WERI-Rb-1 (cell line): ENCODE data around the gene TSPAN2.
"Not testable (repeated sequence)": the region's sequence is repeated elsewhere in the genome, so short reads cannot be mapped to it uniquely, and the experiment has no call there.

Source experiments
- DNase-seq: peaks from one replicate; pipeline ENCODE4 v3.0.0-alpha.2; 2020
- H3K27ac ChIP-seq: fragments of 250-450 bp; sonication (Bioruptor Pico); 2 replicates; pipeline ENCODE4 v1.5.1; 2020; ENCODE audit warnings: mild to moderate bottlenecking, moderate library complexity
- H3K27me3 ChIP-seq: fragments of 250-450 bp; sonication (Bioruptor Pico); 2 replicates; pipeline ENCODE4 v1.5.1; 2021; ENCODE audit warnings: mild to moderate bottlenecking, low read depth, moderate library complexity; ENCODE audit not compliant: insufficient read depth, severe bottlenecking
- H3K36me3 ChIP-seq: fragments of 250-450 bp; sonication (Bioruptor Pico); 2 replicates; pipeline ENCODE4 v1.5.1; 2020; ENCODE audit warnings: mild to moderate bottlenecking, moderate library complexity
- H3K4me3 ChIP-seq: 2 replicates; pipeline ENCODE4 v1.5.1; 2011; ENCODE audit warnings: low read depth, mild to moderate bottlenecking, control low read depth, low read length
- H3K9me3 ChIP-seq: fragments of 250-450 bp; sonication (Bioruptor Pico); 2 replicates; pipeline ENCODE4 v1.5.1; 2021; ENCODE audit warnings: mild to moderate bottlenecking, moderate library complexity; ENCODE audit not compliant: severe bottlenecking
- TF ChIP-seq, protein P1 (sequence below): IDR thresholded peaks from 2 replicates; pipeline ENCODE4 v1.5.1; 2011; ENCODE audit warnings: low read depth, mild to moderate bottlenecking, control low read depth, inconsistent platforms, low read length

Gene TSPAN2

DNA sequence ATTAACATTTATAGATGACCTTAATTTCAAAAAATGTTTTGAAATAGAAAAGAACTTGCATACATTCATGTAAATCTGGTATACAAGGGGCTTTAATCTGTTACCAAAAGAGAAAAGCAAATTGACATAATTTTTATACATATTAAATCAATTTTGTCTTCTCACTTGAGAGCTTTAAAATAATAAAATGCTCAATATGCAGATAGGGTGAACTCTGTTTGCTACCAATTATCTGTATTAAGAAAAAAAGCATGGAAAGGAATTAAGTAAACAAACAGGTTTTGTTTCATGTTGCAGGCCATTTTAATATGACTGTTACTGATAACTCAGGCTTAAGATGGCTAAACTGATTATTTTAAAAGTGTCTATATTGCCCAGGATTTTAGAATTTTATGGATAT is 65.7 kb downstream of the TSPAN2 start:
- no peak overlapping the region for H3K27ac ChIP-seq
- H3K36me3 ChIP-seq = no peaks in the 10 kb centered on the region
- no peaks in the 10 kb centered on the region for H3K9me3 ChIP-seq
- DNase-seq = no peak
- H3K27me3 ChIP-seq = no peaks in the 10 kb centered on the region
- TF ChIP-seq, protein P1, sequence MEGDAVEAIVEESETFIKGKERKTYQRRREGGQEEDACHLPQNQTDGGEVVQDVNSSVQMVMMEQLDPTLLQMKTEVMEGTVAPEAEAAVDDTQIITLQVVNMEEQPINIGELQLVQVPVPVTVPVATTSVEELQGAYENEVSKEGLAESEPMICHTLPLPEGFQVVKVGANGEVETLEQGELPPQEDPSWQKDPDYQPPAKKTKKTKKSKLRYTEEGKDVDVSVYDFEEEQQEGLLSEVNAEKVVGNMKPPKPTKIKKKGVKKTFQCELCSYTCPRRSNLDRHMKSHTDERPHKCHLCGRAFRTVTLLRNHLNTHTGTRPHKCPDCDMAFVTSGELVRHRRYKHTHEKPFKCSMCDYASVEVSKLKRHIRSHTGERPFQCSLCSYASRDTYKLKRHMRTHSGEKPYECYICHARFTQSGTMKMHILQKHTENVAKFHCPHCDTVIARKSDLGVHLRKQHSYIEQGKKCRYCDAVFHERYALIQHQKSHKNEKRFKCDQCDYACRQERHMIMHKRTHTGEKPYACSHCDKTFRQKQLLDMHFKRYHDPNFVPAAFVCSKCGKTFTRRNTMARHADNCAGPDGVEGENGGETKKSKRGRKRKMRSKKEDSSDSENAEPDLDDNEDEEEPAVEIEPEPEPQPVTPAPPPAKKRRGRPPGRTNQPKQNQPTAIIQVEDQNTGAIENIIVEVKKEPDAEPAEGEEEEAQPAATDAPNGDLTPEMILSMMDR = no peak
- no peak overlapping the region for H3K4me3 ChIP-seq

DNA sequence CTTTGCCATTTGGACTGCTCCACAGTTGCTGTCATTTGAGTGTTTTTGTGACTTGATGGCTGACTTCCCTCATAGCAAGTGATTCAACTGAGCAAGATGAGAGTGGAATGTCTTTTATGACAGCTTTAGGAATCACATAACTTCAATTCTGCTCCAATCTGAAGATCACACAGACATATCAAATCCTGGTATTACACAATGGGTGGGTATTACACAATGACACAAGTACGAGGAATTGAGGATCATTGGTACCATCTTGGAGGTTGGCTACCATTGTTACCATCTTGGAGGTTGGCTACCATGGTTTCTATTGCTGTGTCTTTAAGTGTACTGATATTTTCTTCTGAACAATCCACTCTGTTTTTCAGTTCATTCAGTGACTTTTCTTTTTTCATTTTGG is 68.2 kb downstream of the TSPAN2 start:
- Histone ChIP-seq H3K4me3 (no peak overlapping the region), H3K27ac (no peak overlapping the region), H3K27me3 (no peaks in the 10 kb centered on the region), H3K36me3 (no peaks in the 10 kb centered on the region), H3K9me3 (no peaks in the 10 kb centered on the region)
- no peak for DNase-seq
- TF ChIP-seq, protein P1 = no peak

DNA sequence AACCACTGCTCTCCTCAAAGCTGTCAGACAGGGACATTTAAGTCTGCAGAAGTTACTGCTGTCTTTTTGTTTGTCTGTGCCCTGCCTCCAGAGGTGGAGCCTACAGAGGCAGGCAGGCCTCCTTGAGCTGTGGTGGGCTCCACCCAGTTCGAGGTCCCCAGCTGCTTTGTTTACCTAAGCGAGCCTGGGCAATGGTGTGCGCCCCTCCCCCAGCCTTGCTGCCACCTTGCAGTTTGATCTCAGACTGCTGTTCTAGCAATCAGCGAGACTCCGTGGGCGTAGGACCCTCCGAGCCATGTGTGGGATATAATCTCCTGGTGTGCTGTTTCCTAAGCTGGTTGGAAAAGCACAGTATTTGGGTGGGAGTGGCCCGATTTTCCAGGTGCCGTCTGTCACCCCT is 69.8 kb downstream of the TSPAN2 start:
- not testable (repeated sequence) for H3K36me3 ChIP-seq, H3K4me3 ChIP-seq, DNase-seq, H3K27me3 ChIP-seq, H3K9me3 ChIP-seq, H3K27ac ChIP-seq

DNA sequence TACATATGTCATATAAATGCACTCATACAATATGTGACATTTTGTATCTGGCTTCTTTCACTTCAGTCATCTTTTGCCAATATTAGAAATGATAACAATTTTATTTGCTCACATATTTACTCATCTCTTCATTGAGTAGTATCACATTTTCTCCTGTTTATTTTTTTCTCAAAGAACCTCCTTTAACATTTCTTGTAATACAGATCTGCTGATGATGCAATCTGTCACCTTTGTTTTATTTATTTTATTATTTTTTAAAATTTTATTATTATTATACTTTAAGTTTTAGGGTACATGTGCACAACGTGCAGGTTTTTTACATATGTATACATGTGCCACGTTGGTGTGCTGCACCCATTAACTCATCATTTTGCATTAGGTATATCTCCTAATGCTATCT is 75.5 kb downstream of the TSPAN2 start:
- no peak for DNase-seq
- Histone ChIP-seq H3K27me3 (no peaks in the 10 kb centered on the region), H3K36me3 (no peaks in the 10 kb centered on the region), H3K4me3 (no peak overlapping the region), H3K27ac (no peak overlapping the region), H3K9me3 (no peaks in the 10 kb centered on the region)
- TF ChIP-seq, protein P1 = no peak

DNA sequence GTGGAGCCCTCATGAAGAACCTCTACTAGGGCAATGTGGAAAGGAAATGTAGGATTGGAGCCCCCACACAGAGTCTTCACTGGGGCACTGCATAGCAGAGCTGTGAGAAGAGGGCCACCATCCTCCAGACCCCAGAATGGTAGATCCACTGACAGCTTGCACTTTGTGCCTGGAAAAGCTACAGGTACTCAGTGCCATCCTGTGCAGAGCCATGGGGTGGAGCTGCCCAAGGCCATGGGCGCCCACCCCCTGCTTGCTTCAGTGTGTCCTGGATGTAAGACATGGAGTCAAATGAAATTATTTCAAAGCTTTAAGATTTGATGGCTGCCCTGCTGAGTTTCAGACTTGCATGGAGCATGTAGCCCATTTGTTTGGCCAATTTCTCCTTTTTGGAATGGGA is 76.9 kb downstream of the TSPAN2 start:
- Histone ChIP-seq H3K27ac (no peak overlapping the region), H3K4me3 (no peak overlapping the region), H3K36me3 (no peaks in the 10 kb centered on the region), H3K9me3 (no peaks in the 10 kb centered on the region), H3K27me3 (no peaks in the 10 kb centered on the region)
- TF ChIP-seq, protein P1 = no peak
- no peak for DNase-seq

DNA sequence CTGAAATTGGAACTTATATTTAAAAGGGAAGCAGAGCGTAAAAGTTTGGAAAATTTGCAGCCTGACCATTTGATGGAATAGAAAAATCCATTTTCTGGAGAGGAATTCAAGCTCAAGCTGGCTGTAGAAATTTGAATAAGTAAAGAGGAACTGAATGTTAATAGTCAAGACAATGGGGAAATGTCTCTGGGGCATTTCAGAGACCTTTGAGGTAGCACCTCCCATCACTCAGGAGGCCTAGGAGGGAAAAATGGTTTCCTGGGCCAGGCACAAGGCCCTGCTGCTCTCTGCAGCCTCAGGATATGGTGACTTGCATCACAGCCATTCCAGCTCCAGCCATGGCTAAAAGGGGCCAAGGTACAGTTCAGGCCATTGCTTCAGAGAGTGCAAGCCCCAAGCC is 77.3 kb downstream of the TSPAN2 start:
- Histone ChIP-seq H3K9me3 (no peaks in the 10 kb centered on the region), H3K27ac (no peak overlapping the region), H3K27me3 (no peaks in the 10 kb centered on the region), H3K36me3 (no peaks in the 10 kb centered on the region), H3K4me3 (no peak overlapping the region)
- DNase-seq = no peak
- TF ChIP-seq, protein P1 = no peak
